Dedifferentiated amniotic fluid mesenchymal stem cell (primary cell): Measurements from ENCODE around the gene TMED4.
"Not testable (repeated sequence)": the region's sequence is repeated elsewhere in the genome, so short reads cannot be mapped to it uniquely, and the experiment has no call there.

ENCODE experiments used
- DNase-seq: peaks from one replicate; pipeline ENCODE4 v3.0.0-alpha.2; 2016; ENCODE audit errors: extremely low spot score

Gene TMED4

DNA sequence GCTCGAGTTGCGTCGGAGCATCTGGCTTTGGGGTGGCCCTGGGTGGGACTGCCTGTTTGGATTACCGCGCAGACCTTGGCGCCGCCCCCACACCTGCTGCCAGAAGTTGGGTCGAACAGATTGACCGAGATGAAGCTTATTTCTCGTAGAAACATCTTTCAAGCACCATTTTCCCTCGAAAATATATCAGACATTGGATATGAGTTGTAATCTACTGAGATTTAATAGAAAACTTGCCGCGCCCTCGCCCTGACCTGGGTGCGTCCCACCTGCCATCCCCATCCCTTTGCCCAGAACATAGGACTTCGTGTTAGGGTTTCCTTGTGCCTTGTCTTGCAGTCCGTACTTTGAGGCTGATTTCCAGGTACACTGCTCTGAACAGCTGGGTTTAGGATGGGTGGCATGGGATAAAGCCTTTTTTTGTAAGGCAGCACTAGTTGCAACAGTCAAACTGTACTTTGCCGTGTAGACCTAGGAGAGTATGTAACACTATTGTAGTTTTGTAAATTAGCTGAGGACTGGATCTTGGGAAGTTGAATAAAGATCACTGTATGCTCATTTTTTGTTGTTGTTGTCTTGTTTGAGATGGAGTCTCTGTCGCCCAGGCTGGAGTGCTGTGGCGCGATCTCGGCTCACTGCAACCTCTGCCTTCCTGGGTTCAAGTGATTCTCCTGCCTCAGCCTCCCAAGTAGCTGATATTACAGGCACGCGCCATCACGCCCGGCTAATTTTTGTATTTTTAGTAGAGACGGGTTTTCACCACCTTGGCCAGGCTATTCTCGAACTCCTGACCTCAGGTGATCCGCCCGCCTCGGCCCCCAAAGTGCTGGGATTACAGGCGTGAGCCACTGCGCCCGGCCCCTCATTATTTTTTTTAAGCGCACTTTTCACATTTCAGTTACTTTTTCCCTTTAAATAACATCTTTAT lies 25.4 kb upstream of the TMED4 start:
- no peak for DNase-seq

GRCh38 chr7:44606341-44607140 lies 24.5 kb upstream of the TMED4 start, which contains the start of gene OGDH:
Gene OGDH (plus strand): TSS chr7:44606627. CDS start chr7:44624344, 17,717 bp downstream.
- DNase-seq, result peak; percentile 98

DNA sequence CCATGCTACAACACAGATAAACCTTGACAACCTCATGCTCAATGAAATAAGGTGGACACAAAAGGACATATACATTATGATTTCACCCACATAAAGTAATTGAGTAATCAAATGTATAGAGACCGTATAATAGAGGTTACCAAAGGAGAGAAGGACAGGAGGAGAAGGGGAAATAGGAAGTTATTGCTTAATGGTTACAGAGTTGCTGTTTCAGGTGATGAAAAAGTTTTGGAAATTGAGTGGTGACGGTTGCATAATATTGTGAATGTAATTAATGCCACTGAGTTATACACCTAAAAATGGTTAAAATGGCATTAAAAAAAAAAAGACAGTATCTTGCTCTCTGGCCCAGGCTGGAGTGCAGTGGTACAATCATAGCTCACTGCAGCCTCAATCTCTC lies 22.9 kb upstream of the TMED4 start:
- no peak for DNase-seq

DNA sequence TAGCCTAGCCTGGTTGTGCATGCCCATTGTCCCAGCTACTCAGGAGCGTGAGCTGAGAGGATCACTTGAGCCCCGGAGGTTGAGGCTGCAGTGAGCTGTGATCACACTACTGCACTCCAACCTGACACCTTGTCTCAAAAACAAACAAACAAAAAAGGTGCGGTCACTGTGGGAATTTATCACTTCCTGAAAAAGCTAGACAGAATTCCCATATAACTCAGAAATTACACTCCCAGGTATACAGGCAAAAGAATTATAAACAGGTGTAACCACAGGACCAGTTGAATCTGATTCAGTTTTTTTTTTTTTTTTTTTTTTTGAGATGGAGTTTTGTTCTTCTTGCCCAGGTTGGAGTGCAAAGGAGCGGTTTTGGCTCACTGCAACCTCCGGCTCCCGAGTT lies 21.2 kb upstream of the TMED4 start:
- no peak for DNase-seq

DNA sequence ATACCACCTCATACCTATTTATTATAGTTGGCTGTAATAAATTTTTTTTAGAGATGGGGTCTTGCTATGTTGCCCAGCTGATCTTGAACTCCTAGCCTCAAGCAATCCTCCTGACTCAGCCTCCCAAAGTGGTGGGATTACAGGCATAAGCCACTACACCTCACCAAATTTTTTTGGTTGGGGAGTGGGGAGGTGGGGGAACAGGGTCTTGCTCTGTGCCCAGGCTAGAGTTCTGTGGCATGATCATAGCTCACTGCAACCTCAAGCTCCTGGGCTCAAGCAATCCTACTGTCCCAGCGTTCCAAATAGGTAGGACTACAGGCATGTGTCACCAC lies 20.5 kb upstream of the TMED4 start:
- DNase-seq, result no peak

- no peak for DNase-seq
Observed at GRCh38 chr7:44599222-44599621, 17.2 kb upstream of the TMED4 start.

- not testable (repeated sequence) for DNase-seq
Observed at GRCh38 chr7:44597181-44597580, 15.2 kb upstream of the TMED4 start.

- DNase-seq, result no peak
Observed at GRCh38 chr7:44595934-44596635, 14.1 kb upstream of the TMED4 start.

- no peak for DNase-seq
Observed at GRCh38 chr7:44590910-44591309, 8.9 kb upstream of the TMED4 start.

- peak; percentile 81 for DNase-seq
Observed at GRCh38 chr7:44587843-44588711, 6.0 kb upstream of the TMED4 start.

DNA sequence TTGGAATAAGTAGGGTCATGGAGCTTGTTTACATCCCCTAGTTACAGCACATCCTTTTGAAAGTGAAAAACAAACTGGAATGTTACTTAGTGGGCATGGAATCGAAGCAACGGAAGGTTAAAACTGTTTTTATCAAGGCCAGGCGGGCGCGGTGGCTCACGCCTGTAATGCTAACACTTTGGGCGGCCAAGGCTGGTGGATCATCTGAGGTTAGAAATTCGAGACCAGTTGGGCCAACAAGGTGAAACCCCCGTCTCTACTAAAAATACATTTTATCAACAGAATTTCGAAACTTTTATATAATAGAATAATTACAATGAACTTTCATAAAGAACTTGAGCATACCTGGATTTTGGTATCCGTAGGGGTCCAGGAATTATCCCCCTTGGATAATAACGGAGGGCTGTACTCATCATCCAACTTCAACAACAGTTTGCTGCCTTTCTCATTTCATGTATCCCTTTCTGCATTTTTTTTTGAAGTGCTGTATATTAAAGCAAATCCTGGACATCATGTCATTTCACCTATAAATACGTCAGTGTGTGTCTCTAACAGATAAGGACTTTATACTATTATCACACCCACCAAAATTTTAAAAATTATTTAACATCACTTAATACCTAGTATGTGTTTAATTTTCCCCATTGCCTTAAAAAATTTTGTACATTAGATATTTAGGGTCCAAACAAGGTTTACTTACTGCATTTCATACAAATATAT lies 1.3 kb upstream of the TMED4 start:
- DNase-seq, result no peak

- no peak for DNase-seq
Observed at GRCh38 chr7:44580945-44581878, 819 bp downstream of the TMED4 start.

DNA sequence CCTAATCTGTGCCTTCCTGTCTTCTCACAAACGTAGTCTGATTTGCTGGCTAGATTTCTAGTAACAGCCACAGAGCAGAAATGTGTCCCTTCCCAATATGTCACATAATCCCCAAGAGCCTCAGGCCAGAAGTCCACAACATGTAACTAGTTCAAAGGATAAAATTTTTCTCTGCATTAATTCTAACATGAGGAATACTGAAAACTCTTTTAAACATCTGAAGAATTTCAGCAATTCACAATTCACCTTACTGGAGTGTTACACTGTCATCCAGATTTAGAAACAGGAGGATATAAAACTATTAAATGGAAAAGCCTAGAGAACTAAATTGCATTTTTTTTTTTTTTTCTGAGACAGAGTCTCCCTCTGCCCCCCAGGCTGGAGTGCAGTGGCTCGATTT lies 5.8 kb downstream of the TMED4 start:
- DNase-seq, result no peak

GRCh38 chr7:44575054-44575453 lies 7.0 kb downstream of the TMED4 start:
- no peak for DNase-seq

- DNase-seq, result no peak
Observed at GRCh38 chr7:44574287-44574872, 7.7 kb downstream of the TMED4 start.

DNA sequence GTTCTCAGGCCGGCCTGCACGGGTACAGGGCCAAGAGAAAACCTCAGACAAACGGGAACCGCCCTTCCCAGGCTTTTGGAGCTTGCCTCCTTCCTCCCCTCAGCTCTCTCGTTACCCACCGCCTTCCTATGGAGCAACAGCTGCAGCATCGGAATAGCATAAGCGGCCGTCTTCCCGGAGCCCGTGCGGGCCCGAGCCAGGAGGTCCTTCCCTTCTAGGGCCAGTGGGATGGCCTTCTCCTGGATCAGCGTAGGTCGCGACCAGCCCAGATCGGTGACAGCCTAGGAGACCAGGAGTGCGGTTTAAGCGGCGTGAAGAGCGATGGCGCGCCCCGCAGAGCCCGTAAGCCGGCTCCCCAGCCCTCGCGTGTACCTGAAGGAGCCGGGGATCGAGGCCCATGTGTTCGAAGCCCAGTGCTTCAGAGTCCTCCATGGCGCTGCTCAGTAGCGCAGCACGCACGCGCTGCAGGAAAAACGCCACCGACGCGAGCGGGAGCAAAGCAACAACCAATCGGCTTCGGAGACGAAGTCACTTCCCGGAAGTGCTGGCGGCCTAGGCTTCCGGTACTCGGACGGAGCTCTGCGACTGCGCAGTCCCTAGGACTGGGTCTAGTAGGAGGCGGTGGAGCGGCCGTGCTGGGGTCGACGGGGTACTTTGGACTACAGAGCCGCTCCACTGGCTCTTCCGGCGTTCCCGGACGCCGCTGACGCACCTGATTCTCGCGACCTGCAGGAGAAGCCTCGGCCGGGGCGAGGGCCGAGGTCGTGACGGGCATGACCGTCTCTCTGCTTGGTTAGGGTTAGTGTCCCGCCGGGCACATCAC lies 8.4 kb downstream of the TMED4 start, which contains the start of gene DDX56:
TSS of gene DDX56 (minus strand) at position 445 of the 823 bp plus-strand sequence. CDS start at position 432, 13 bp downstream.
- DNase-seq, result peak; percentile 94

GRCh38 chr7:44572771-44573170 lies 9.3 kb downstream of the TMED4 start:
- no peak for DNase-seq

DNA sequence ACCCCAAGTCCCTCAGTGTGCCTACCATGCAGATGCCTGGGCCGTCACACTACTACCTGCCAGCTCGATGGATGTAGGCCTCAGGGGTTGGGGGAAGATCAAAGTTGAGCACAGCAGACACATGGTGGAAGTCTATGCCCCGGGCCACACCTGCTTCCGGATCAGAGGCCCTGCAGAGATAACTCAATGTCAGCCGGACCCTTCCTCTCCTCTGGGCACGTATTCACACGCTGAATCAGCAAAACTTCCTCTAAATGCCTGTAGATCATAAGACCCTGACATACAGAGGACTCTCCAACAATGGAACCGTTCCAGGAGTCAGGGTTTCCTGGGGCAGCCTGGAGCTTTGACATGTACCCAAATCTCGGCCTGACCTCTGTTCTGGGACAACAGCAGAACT lies 12.1 kb downstream of the TMED4 start:
- DNase-seq, result no peak
